Endothelial cell of umbilical vein (primary cell): ENCODE data around the gene OXNAD1. TPM values are rescaled to one million over a fixed set of nuclear protein-coding genes. Genes with fewer than 3 reads are reported as not detected.

Experiments
- BruUV-seq: library from RNA; stranded (reverse); fragments of 400-500 nt; replicated peaks from 2 replicates; lab custom pipeline; 2021; lab: Mats Ljungman, UMichigan
- CTCF ChIA-PET: fragments of 300-600, 350-600 bp; sonication (Branson Sonifier 250); formaldehyde crosslinking; loops from one replicate; lab custom pipeline; 2021; ENCODE audit warnings: antibody characterized with exemption, inconsistent platforms; lab: Charles Lee
- POLR2A ChIA-PET: fragments of 300-600, 350-600 bp; sonication (Branson Sonifier 250); formaldehyde crosslinking; loops from one replicate; lab custom pipeline; 2021; ENCODE audit warnings: antibody characterized with exemption, inconsistent platforms; lab: Charles Lee
- DNase-seq: peaks from one replicate; pipeline ENCODE4 v3.0.0-alpha.2; 2011; ENCODE audit warnings: low read depth, low spot score
- FAIRE-seq: peaks from 2 replicates; lab custom pipeline; 2011; peaks lifted over from hg19 to GRCh38; lab: Jason Lieb, UNC
- H2AFZ ChIP-seq: 2 replicates; pipeline ENCODE4 v1.6.0; 2012; ENCODE audit warnings: low read depth, low read length, control low read depth, inconsistent platforms
- H3K27ac ChIP-seq: 2 replicates; pipeline ENCODE4 v1.5.1; 2011; ENCODE audit warnings: low read depth, mild to moderate bottlenecking, control low read depth, low read length, moderate library complexity; ENCODE audit not compliant: insufficient read depth
- H3K27me3 ChIP-seq, 2 experiments: 2 replicates each; pipeline versions ENCODE4 v1.6.0 to v1.6.1; 2011; ENCODE audit warnings: low read length in 2 of 2, mixed read lengths in 1 of 2; ENCODE audit not compliant: control insufficient read depth in 2 of 2, insufficient read depth in 2 of 2
- H3K36me3 ChIP-seq, 2 experiments: 2 replicates in 1 of 2; 3 replicates in 1 of 2; pipeline ENCODE4 v1.5.1; 2011; ENCODE audit warnings: low read length in 2 of 2, mild to moderate bottlenecking in 1 of 2, moderate library complexity in 1 of 2; ENCODE audit not compliant: control insufficient read depth in 2 of 2, insufficient read depth in 2 of 2; ENCODE audit errors: extremely low read depth in 1 of 2
- H3K4me1 ChIP-seq: 3 replicates; pipeline ENCODE4 v1.5.1; 2011; ENCODE audit warnings: mild to moderate bottlenecking, low read length; ENCODE audit not compliant: control insufficient read depth, insufficient read depth; ENCODE audit errors: extremely low read depth
- H3K4me2 ChIP-seq: 2 replicates; pipeline ENCODE4 v1.6.1; 2011; ENCODE audit warnings: low read length, control low read depth, mixed read lengths; ENCODE audit not compliant: insufficient read depth
- H3K4me3 ChIP-seq, 3 experiments: fragments of 200-600 bp in 1 of 3; sonication (generic), shearing (Covaris generic) in 1 of 3; replicated peaks in 1 of 3; 2 replicates each; pipeline ENCODE4 v1.5.1; 2011 to 2016; ENCODE audit warnings: control low read depth in 3 of 3, low read length in 3 of 3, mild to moderate bottlenecking in 2 of 3, inconsistent platforms in 1 of 3, low read depth in 1 of 3, moderate library complexity in 1 of 3; ENCODE audit not compliant: insufficient read depth in 1 of 3
- H3K79me2 ChIP-seq: 2 replicates; pipeline ENCODE4 v1.6.0; 2012; ENCODE audit warnings: low read length, inconsistent platforms; ENCODE audit not compliant: control insufficient read depth, insufficient read depth
- H3K9ac ChIP-seq: replicated peaks from 2 replicates; pipeline ENCODE3; 2011; ENCODE audit warnings: low read length, control low read depth; ENCODE audit not compliant: insufficient read depth; ENCODE audit errors: extremely low read depth
- H3K9me1 ChIP-seq: replicated peaks from 3 replicates; pipeline ENCODE4 v1.6.0; 2011; ENCODE audit warnings: mild to moderate bottlenecking, low read length; ENCODE audit not compliant: control insufficient read depth, insufficient read depth; ENCODE audit errors: extremely low read depth
- H3K9me3 ChIP-seq: replicated peaks from 2 replicates; pipeline ENCODE4 v1.5.1; 2012; ENCODE audit warnings: low read length, inconsistent platforms; ENCODE audit not compliant: control insufficient read depth, insufficient read depth
- H4K20me1 ChIP-seq: replicated peaks from 2 replicates; pipeline ENCODE3; 2011; ENCODE audit warnings: mild to moderate bottlenecking, low read length; ENCODE audit not compliant: control insufficient read depth, insufficient read depth; ENCODE audit errors: extremely low read depth
- CTCF ChIP-seq, 2 donors: IDR thresholded peaks; 1 replicate in 1 of 2; 2 replicates in 1 of 2; pipeline ENCODE4 v1.5.1; 2011; ENCODE audit warnings: low read length in 2 of 2, mild to moderate bottlenecking in 2 of 2, moderate library complexity in 2 of 2, control low read depth in 1 of 2, inconsistent platforms in 1 of 2, low read depth in 1 of 2; ENCODE audit not compliant: insufficient read depth in 1 of 2; ENCODE audit errors: extremely low read depth in 1 of 2
- EZH2 ChIP-seq: IDR thresholded peaks from 2 replicates; pipeline ENCODE4 v1.6.1; 2012; ENCODE audit warnings: borderline replicate concordance, low read depth, mild to moderate bottlenecking, moderate library complexity, low read length, inconsistent platforms; ENCODE audit not compliant: severe bottlenecking
- FOS ChIP-seq: IDR thresholded peaks from 2 replicates; pipeline ENCODE4 v1.6.1; 2011; ENCODE audit warnings: mild to moderate bottlenecking, low read length, moderate library complexity, borderline replicate concordance; ENCODE audit not compliant: insufficient read depth
- GATA2 ChIP-seq: IDR thresholded peaks from 2 replicates; pipeline ENCODE4 v1.7.0; 2011; ENCODE audit warnings: low read depth, mild to moderate bottlenecking, moderate library complexity, mixed read lengths, low read length; ENCODE audit not compliant: insufficient read length, insufficient read depth
- JUN ChIP-seq: IDR thresholded peaks from 2 replicates; pipeline ENCODE4 v1.6.1; 2011; ENCODE audit warnings: borderline replicate concordance, low read depth; ENCODE audit not compliant: insufficient read length, insufficient read depth
- MYC ChIP-seq: IDR thresholded peaks from one replicate; pipeline ENCODE4 v1.6.1; 2011; ENCODE audit warnings: mild to moderate bottlenecking, low read depth, low read length
- POLR2A ChIP-seq: IDR thresholded peaks from 2 replicates; pipeline ENCODE4 v1.6.1; 2012; ENCODE audit warnings: low read depth, mild to moderate bottlenecking, control low read depth, low read length
- POLR2AphosphoS5 ChIP-seq: IDR thresholded peaks from 2 replicates; pipeline ENCODE4 v1.6.1; 2012; ENCODE audit warnings: low read depth, mild to moderate bottlenecking, control low read depth, low read length, moderate library complexity; ENCODE audit not compliant: insufficient read depth
- dilution Hi-C: fragments of 300-500 bp; cut with MboI; formaldehyde crosslinking; loops from one replicate; pipeline ENCODE4 v1.15.0; 2019; ENCODE audit warnings: low sequenced_read_pairs; ENCODE audit not compliant: extremely low pct_ligation_motif_present
- intact Hi-C: fragments of 100-400 bp; cut with micrococcal nuclease; formaldehyde crosslinking; loops from one replicate; pipeline ENCODE4 v1.10.0; 2022
- polyA plus RNA-seq, 4 experiments: library from polyadenylated mRNA; depleted of rRNA in 3 of 4; stranded (reverse) in 3 of 4; unstranded in 1 of 4; fragments of >200 nt; gene quantifications; 2 replicates each; pipeline versions ENCODE4 v1.2.1 to v1.2.3, GENCODE V29; 2011 to 2012; ENCODE audit warnings: missing spikeins in 1 of 4
- total RNA-seq: library from RNA; stranded (reverse); gene quantifications from 2 replicates; pipeline ENCODE4 v1.2.3, GENCODE V29; 2021
- TF ChIP-seq, protein P1 (sequence below): IDR thresholded peaks from 2 replicates; pipeline ENCODE4 v1.6.1; 2011; ENCODE audit not compliant: insufficient read depth, insufficient read length

Gene OXNAD1
- total and polyA plus RNA-seq, 2 donors (not counting 3 experiments of a cell fraction or from before 2014, with no cell fraction given) = 5.5 to 9.7 TPM

DNA sequence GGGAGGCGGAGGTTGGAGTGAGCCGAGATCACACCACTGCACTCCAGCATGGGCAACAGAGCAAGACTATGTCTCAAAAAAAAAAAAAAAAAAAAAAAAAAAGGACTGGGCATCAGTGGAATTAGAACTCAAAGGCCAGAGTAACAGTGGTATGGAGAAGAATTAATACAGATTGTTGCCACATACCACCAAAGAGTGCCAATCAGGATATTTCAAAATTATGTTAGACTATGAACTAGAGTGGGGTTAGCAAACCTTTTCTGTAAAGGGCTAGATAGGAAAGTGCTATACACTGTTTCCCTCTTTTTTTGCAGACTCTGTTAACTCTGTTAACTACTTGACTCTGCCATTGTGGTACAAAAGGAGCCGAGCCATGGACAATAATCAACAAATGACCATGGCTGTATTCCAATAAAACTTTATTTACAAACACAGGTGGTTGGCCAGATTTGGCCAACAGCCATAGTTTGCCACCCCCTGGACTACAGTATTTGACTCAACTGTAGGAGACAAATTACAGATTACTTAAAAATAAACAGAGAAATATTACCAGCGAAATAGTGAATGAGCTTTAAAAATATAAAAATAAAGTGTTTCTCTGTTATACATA lies 28.9 kb upstream of the OXNAD1 start:
- dilution Hi-C loops = no loop called here
- H3K27ac ChIP-seq = no peak overlapping the region
- H3K9me3 ChIP-seq = no peaks in the 10 kb centered on the region
- H3K27me3 ChIP-seq = no peaks in the 10 kb centered on the region
- H3K79me2 ChIP-seq = no peaks in the 10 kb centered on the region
- DNase-seq (no peak), FAIRE-seq (no peak)
- no peak overlapping the region for H3K4me3 ChIP-seq
- no TSS peak for BruUV-seq
- H4K20me1 ChIP-seq = no peaks in the 10 kb centered on the region
- intact Hi-C loops = no loop called here
- ChIA-PET POLR2A (no interaction called here), CTCF (no interaction called here)
- H2AFZ ChIP-seq = no peak overlapping the region
- H3K4me1 ChIP-seq = no peaks in the 10 kb centered on the region
- no peaks in the 10 kb centered on the region for H3K9me1 ChIP-seq
- H3K9ac ChIP-seq = no peak overlapping the region
- no peak overlapping the region for H3K4me2 ChIP-seq
- no peaks in the 10 kb centered on the region for H3K36me3 ChIP-seq
- TF ChIP-seq EZH2 = no peak
- no peak for TF ChIP-seq POLR2A
- TF ChIP-seq, protein P1, sequence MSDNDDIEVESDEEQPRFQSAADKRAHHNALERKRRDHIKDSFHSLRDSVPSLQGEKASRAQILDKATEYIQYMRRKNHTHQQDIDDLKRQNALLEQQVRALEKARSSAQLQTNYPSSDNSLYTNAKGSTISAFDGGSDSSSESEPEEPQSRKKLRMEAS = no peak
- no peak for TF ChIP-seq JUN
- TF ChIP-seq GATA2 = no peak
- TF ChIP-seq FOS = no peak
- no peak for TF ChIP-seq MYC
- no peak for TF ChIP-seq CTCF (IDR thresholded peaks at IDR 0.05; ENCODE audit: extremely low read depth in 1 of 2, insufficient read depth in 1 of 2, low read depth in 1 of 2, low read length in 2 of 2)
- no peak for TF ChIP-seq POLR2AphosphoS5
